ENCODE results near the gene CHRNG.
A peak's percentile ranks its signal among the peaks of the same experiment; 100 is the strongest.

CHRNG gene

GRCh38 chr2:232533944-232534710 is 5.4 kb upstream of the CHRNG start:
- DNase-seq (ENCODE audit: extremely low spot score) = no peak
- ChIA-PET CTCF (interaction anchor here (1.2 kb wide), 1 partner anchor 12 kb away, joined by 3 read pairs; no protein-coding TSS in a partner anchor), POLR2A (no interaction called here)
- TF ChIP-seq CTCF (IDR thresholded peaks at IDR 0.05; ENCODE audit: control extremely low read depth, extremely low read depth, low read depth, missing control alignments) = no peak

- ChIA-PET POLR2A (no interaction called here), CTCF (interaction anchor here (1.3 kb wide), 1 partner anchor 12 kb away, joined by 3 read pairs; no protein-coding TSS in a partner anchor)
- no peak for DNase-seq (ENCODE audit: extremely low spot score)
Observed at GRCh38 chr2:232534940-232535651, 4.4 kb upstream of the CHRNG start.

GRCh38 chr2:232535761-232536530 is 3.5 kb upstream of the CHRNG start:
- ChIA-PET POLR2A (no interaction called here), CTCF (interaction anchor here (1.3 kb wide), 1 partner anchor 13 kb away, joined by 3 read pairs; no protein-coding TSS in a partner anchor)
- no peak for DNase-seq (ENCODE audit: extremely low spot score)
- no peak for TF ChIP-seq CTCF (IDR thresholded peaks at IDR 0.05; ENCODE audit: control extremely low read depth, extremely low read depth, low read depth, missing control alignments)

More at GRCh38 chr2:232534940-232535651, 4.4 kb upstream of the CHRNG start:
- TF ChIP-seq CTCF (IDR thresholded peaks at IDR 0.05; ENCODE audit: control extremely low read depth, extremely low read depth, low read depth, missing control alignments) = no peak

- peak; percentile 24 for TF ChIP-seq CTCF (IDR thresholded peaks at IDR 0.05; ENCODE audit: control extremely low read depth, extremely low read depth, low read depth, missing control alignments)
- ChIA-PET CTCF (interaction anchor here (1.0 to 1.2 kb wide), 2 partner anchors 14 to 15 kb away, joined by 3 to 4 read pairs; no protein-coding TSS in a partner anchor), POLR2A (no interaction called here)
Observed at GRCh38 chr2:232537079-232537478, 2.4 kb upstream of the CHRNG start.

GRCh38 chr2:232537499-232537898 is 2.0 kb upstream of the CHRNG start:
- no peak for TF ChIP-seq CTCF (IDR thresholded peaks at IDR 0.05; ENCODE audit: control extremely low read depth, extremely low read depth, low read depth, missing control alignments)
- DNase-seq (ENCODE audit: extremely low spot score) = no peak
- POLR2A ChIA-PET = no interaction called here
- CTCF ChIA-PET = interaction anchor here (1.0 to 1.2 kb wide), 3 partner anchors 11 to 16 kb away, joined by 3 to 4 read pairs (median 4); no protein-coding TSS in a partner anchor

More at GRCh38 chr2:232537079-232537478, 2.4 kb upstream of the CHRNG start:
- DNase-seq (ENCODE audit: extremely low spot score) = no peak

GRCh38 chr2:232538671-232539070 is 821 bp upstream of the CHRNG start:
- ChIA-PET POLR2A (interaction anchor here (0.7 kb wide), 1 partner anchor 86 kb away, joined by 3 read pairs; no protein-coding TSS in a partner anchor), CTCF (no interaction called here)
- no peak for DNase-seq (ENCODE audit: extremely low spot score)
- no peak for TF ChIP-seq CTCF (IDR thresholded peaks at IDR 0.05; ENCODE audit: control extremely low read depth, extremely low read depth, low read depth, missing control alignments)

Data from GM10248 (cell line).